GM19324 (cell line): ENCODE data around the gene DOK6.
"Not testable (repeated sequence)": the region's sequence is repeated elsewhere in the genome, so short reads cannot be mapped to it uniquely, and the experiment has no call there.

ENCODE experiments used
- ATAC-seq: cut with Tn5 transposase; IDR thresholded peaks from one replicate; pipeline ENCODE4 v1.9.1; 2021; ENCODE audit warnings: mild to moderate bottlenecking, moderate library complexity; ENCODE audit not compliant: unreplicated experiment, low FRiP score

DOK6 gene

DNA sequence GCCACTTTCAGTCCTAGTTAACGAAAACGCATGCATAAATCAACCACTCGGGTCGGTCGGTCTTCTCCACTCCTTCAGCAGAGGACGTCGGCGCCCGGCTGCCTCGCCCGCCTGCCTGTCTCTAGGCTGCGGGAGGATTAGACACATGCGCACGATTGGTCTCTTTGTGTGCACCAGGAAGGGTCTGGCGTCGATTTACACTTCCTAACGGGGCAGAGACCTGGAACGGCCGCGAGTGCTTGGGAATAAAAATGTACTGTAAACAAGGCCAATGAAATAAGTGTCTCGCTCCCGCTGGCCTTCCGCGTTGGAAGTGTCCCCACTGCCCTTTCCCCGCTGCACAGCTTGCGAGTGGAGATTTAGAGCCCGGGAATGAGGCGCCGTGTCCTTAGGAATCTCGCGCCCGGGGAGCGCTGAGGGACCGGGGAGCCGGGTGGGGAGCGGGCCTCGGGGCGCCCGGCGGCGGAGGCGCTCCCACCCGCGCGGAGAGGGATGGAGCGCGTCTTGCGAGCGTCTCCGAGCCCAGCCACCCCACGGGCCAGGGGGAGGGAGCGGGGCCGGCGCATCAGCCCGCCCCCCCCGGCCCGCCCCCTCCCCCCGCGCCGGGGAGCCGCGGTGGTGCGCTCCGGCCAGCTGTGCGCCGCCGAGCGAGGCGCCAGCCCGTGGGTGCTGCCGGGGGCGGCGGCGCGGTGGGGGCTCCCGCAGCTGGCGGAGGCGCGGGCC lies at the start of gene DOK6:
Gene DOK6 (plus strand): TSS at position 636 of the 723 bp plus-strand sequence.
- ATAC-seq: no peak

- no peak for ATAC-seq
Observed at GRCh38 chr18:69353023-69353422, 47.7 kb upstream of the DOK6 start.

- ATAC-seq: no peak
Observed at GRCh38 chr18:69357590-69357989, 43.1 kb upstream of the DOK6 start.

DNA sequence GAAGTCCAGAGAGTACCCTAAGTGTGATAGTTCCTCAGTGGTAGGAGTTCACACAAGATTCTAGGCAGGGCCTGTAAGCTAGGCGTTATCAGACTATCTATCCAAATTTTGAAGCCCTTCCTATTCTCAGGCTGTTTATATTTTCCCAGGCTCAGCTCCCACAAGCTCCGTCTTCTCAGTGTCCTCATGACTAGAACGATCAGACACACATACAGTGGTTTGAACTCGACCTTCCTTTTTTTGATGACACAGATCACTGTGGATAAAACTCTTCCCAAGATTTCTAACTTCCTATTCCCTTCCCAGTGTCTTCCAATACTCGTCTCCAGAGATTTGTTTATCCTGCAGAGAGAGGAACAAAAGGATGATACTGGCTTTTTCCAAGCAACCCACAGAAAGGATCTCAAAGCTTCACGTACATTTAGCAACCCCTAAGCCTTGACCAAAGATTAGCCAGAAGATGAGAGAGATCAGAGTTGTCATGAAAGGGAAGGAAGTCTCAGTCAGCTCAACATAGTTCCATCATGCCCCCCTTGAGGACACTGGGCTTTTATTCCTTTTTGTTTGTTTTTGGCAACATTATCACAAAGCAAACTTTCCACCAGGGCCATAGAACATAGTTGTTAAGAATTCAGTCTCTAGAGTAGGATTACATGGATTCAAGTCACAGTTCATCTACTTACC lies 42.3 kb upstream of the DOK6 start:
- ATAC-seq: no peak

DNA sequence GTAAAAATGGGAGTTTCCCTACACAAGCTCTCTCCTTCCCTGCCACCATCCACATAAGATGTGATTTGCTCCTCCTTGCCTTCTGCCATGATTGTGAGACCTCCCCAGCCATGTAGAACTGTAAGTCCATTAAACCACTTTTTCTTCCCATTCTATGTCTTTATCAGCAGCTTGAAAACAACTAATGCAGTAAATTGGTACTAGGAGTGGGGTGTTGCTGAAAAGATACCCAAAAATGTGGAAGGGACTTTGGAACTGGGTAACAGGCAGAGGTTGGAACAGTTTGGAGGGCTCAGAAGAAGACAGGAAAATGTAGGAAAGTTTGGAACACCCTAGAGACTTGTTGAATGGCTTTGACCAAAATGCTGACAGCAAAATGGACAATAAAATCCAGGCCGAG lies 40.9 kb upstream of the DOK6 start:
- not testable (repeated sequence) for ATAC-seq

- ATAC-seq: no peak
Observed at GRCh38 chr18:69364930-69365329, 35.8 kb upstream of the DOK6 start.

DNA sequence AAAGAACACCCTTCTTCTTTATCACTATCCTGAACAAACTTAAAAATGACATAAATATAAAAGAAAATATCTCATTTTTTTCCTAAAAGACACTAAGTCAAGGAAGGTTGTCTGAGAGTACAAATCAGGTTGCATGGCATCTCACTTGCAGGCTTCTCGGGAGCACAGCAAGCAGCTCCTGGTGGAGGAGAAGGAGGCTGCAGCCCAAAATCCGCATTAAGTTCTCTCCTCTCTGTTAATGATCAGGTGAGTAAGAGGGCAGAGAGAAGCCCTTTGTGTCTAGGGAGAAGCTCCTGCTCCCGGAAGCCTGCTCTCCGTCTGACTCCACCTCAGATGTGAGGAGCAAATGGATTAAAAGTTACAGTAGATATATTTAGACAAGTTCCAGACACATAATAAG lies 35.0 kb upstream of the DOK6 start:
- ATAC-seq: no peak

DNA sequence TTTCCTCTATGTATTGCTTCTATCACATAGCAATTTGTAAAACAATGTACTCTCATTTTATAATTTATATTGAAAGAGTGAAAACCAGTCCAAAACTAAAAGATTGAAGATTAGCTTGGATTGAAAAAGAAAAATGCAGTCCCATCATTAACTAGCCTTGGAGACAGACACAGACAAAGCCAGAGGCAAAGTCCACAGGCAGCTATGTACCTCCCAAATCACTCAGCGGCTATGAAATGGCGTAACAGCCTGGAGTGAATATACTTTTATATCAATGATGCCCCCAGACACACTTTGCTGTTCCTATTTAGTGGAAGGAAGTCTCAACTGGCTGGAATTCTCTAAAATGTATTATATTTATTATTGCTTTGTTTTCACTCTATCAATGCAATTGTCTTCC lies 33.6 kb upstream of the DOK6 start:
- no peak for ATAC-seq

GRCh38 chr18:69371729-69372128 lies 29.0 kb upstream of the DOK6 start:
- no peak for ATAC-seq

GRCh38 chr18:69380324-69380723 lies 20.4 kb upstream of the DOK6 start:
- ATAC-seq: no peak

GRCh38 chr18:69383186-69383585 lies 17.5 kb upstream of the DOK6 start:
- no peak for ATAC-seq

- ATAC-seq: no peak
Observed at GRCh38 chr18:69387186-69387585, 13.5 kb upstream of the DOK6 start.

DNA sequence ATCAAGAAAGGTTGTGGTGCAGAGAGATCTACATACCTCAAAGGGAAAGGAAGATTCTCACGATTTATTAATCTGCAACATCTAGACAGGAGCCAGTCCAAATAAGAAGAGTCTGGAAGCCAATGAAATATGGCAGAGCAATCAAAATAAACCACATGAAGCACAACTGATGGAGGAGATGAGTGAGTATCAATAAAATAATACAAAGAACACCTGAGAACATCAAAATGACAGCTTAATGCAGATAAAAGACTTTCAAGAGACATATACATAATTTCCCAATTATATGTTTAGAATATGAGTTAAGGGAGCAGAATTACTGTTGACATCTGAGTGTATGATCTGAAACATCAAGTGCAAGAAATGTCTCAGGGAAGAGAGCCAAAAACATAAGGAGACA lies 12.5 kb upstream of the DOK6 start:
- ATAC-seq: no peak

DNA sequence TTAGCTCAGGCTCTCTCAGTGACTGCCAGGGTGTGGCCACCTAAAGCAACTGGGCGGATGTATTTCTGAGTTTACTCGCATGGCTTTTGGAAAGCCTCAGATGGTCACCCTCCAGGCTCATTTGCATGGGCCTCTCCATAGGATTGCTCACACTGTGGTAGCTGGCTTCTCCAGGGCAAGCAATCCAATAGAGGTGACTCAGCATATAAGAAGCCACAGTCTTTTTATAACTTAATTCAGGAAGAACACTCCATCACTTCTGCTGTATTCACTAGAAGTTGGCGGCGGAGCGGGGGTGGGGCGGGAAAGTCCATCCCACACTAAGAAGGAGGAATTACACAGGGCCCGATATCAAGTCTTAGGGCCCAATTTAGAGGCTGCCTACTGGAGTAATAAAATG lies 3.6 kb upstream of the DOK6 start:
- no peak for ATAC-seq

DNA sequence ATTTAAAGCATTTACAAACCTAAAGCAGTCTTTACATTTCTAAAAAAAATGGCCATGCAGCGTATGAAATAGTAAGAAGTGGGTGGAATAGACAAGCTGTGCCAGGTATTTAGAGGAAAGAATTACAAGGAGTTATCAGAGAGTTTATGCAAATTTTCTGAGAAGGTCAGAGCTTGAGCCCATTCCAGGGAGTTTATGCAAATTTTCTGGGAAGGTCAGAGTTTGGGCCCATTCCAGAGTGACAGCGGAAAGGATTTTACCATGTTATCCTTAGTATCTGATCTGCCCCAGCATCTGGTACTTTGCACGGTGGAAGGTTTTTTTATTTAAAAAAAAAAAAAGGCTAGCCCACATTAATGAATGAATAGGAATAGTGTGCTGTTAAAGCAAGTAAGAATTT lies 1.4 kb upstream of the DOK6 start:
- ATAC-seq: no peak

DNA sequence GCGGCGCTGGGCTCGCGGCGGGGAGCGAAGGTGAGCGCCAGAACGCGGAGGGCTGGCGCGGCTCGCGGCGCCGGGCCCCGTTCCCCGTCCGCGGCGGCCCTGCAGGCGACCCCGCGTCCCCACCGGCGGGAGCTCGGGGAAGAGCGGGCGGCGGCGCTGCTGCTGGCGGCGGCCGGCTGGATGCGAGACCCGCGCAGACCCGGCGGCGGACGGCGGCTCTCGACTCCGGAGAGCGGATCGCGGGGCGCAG lies 213 bp downstream of the DOK6 start:
- ATAC-seq: no peak

DNA sequence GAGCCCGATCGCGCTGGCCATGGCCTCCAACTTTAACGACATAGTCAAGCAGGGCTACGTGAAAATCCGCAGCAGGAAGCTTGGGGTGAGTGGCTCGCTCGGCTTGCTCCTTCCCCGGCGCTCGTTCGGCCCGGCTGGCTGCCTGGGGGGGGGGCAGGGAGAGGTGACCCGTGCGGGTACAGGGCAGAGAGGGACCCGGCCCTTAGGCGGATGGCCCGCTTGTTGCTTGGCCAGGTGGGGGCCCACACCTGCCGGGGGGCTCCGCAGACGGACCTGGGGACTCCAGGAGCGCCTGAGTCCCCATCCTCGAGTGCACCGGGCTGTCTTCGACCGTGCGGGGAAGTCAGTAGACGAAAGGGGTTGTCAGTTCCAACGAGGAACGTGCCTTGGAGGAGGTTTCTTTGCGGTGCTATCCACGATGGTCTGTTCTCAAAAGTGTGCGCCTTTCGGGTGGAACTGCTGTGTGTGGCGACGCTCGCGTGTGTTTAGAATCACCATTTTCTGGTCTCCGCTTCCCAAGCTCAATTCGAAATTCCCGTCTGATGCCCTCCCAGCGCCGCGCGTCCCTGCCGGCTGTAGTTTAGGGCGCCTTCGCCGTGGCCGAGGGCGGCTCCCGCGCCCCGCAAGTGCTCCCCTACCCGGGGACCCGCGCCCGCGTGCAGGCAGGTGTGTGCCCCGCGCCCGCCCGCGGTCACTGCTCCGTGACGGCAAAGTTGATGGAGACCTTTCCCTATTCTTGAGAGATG lies 711 bp downstream of the DOK6 start:
- ATAC-seq: no peak

DNA sequence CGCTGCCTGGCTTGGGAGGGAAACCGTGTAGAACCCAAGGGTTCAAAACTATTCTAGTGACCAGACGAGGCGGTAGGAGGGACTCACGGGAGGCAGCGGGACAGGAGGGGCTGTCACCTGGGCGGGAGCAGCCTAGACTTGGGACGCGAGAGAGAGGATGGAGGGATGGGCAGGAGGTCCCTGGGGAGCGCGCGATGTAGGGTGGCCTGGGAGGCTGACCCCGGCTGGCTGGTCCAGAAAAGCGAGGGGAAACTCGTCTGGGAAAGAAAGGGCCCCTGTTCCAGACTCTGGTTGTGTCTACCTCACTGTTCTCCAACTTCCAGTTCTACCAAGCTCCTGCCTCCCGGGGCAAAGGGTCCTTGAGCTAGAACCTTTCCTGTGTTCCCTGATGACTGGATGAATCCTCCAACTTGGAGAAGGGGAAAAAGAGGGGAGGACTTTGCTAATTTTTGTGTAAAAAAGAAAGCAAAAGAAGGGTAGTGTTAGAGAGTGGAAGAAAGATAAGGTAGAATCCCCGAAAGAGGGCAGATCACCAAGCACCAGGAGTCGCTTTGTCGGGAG lies 1.4 kb downstream of the DOK6 start:
- no peak for ATAC-seq

DNA sequence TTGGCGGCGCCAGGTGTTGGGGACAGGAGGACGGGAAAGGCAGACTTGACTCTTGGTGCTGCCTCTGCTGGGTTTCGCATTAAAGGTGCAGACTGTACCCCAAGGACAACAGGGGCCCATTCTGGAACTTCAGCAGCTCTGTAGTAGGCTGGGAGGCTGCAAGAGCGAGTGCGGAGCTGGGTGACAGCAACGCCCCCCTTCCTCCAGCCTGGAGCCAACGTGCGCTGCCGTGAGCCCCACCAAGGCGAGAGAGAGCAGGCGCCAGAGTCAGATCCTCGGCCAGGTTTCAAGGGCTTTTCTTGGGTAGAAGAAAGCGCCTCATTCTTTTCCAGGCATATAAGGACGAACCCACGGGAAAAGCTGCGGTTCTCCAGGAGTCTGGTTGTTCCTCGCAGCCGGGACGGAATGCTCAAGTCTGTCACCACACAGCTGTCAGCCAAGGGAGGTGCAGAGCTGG lies 1.9 kb downstream of the DOK6 start:
- no peak for ATAC-seq

GRCh38 chr18:69408522-69408921 lies 7.8 kb downstream of the DOK6 start:
- ATAC-seq: no peak

DNA sequence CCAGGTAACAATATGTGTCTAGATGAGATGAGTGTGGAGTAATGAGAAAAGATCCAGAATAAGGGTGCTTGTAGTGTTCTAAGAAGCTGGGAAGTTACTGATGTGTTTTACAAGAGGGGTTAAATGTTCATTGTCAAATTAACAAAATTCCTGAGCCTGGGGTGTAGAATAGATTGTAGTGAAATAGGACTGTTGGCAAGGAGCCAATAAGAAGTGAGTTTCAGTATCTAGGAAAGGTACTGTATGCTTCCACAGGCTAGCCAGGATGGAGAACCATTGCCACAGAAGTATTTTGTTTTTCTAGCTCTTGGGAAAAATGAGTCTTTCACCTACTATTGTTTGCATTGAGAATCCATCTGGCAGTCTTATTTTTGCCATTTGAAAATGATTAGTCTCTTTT lies 10.5 kb downstream of the DOK6 start:
- no peak for ATAC-seq

GRCh38 chr18:69414184-69414583 lies 13.5 kb downstream of the DOK6 start:
- no peak for ATAC-seq
